Measurements from ENCODE around the gene SORCS2. TPM values are rescaled to one million over a fixed set of nuclear protein-coding genes. Genes with fewer than 3 reads are reported as not detected.

SORCS2 gene
- polyA plus RNA-seq, 1 of the 3 experiments (the other 2 are of a cell fraction) = 1.6 TPM

- no peak overlapping the region for H3K4me2 ChIP-seq
- H3K4me1 ChIP-seq (ENCODE audit: control insufficient read depth in 1 of 2, insufficient read depth in 2 of 2, low read depth in 1 of 2, low read length in 1 of 2) = peaks cover 4 to 14% of the 10 kb centered on the region in 2 experiments; a peak in 3 of 4 replicates
- no peak overlapping the region for H3K9ac ChIP-seq
- H3K27ac ChIP-seq (ENCODE audit: low read depth in 2 of 2, low read length in 1 of 2) = no peak overlapping the region
- DNase-seq = no peak
- 90% methylated on average over 12 of the region's 12 CpGs for WGBS (ENCODE audit: low lambda C conversion rate)
- peaks cover 11% of the 10 kb centered on the region for H3F3A ChIP-seq (replicated peaks; ENCODE audit: insufficient read depth)
- no peak for TF ChIP-seq POLR2AphosphoS5 (IDR thresholded peaks at IDR 0.05; ENCODE audit: low read depth, low read length)
- TF ChIP-seq FOXJ3 (CRISPR knock-in tag; IDR thresholded peaks at IDR 0.05) = no peak
- TF ChIP-seq RAD21 (IDR thresholded peaks at IDR 0.05; ENCODE audit: low read length) = no peak
- no peak for TF ChIP-seq RCOR1 (IDR thresholded peaks at IDR 0.05; ENCODE audit: low read length)
- H3K79me2 ChIP-seq (ENCODE audit: insufficient read depth) = no peaks in the 10 kb centered on the region
- no peaks in the 10 kb centered on the region for H3K9me2 ChIP-seq
- no peaks in the 10 kb centered on the region for H3K9me3 ChIP-seq
- ChIA-PET CTCF (no interaction called here), POLR2A (no interaction called here)
- H3K27me3 ChIP-seq (ENCODE audit: insufficient read depth) = no peaks in the 10 kb centered on the region
- H4K20me1 ChIP-seq (ENCODE audit: insufficient read depth) = no peaks in the 10 kb centered on the region
- H3K36me3 ChIP-seq (replicated peaks in 1 of 2; ENCODE audit: control insufficient read depth in 1 of 2, insufficient read depth in 2 of 2, low read length in 1 of 2) = no peaks in the 10 kb centered on the region
- H2AFZ ChIP-seq (ENCODE audit: low read depth) = no peak overlapping the region
- no peak overlapping the region for H3K4me3 ChIP-seq (ENCODE audit: low read depth in 2 of 2, low read length in 1 of 2)
Observed at GRCh38 chr4:7636240-7636508, 443.8 kb downstream of the SORCS2 start.

DNA sequence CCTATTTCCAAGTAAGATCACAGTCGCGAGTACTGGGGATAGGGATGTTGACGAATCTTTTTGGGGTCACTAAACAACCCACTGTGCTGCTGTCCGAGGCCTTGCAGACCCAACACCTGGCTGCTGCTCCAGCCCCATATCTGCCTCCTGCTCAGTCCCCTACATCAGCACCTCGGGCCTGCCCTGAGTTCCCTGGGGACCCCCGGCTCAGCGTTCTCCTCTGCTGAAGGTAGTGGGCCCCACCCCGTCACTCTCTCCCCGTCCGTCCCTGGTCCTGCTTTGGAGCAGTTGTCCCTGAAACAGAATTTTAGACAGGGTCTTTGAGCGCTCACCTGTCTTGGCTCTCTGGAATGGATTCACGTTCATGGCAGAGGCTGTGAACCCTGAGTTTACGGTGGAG lies 444.8 kb downstream of the SORCS2 start:
- H2AFZ ChIP-seq (ENCODE audit: low read depth) = no peak overlapping the region
- CTCF ChIA-PET = no interaction called here
- H3K4me1 ChIP-seq (ENCODE audit: control insufficient read depth in 1 of 2, insufficient read depth in 2 of 2, low read depth in 1 of 2, low read length in 1 of 2) = peaks cover 0 to 6% of the 10 kb centered on the region in 2 experiments; a peak in 1 of 4 replicates
- H3K27ac ChIP-seq (ENCODE audit: low read depth in 2 of 2, low read length in 1 of 2) = no peak overlapping the region
- TF ChIP-seq IRF3 (IDR thresholded peaks at IDR 0.05; ENCODE audit: low read depth, low read length) (no peak), FOXJ3 (CRISPR knock-in tag; IDR thresholded peaks at IDR 0.05) (no peak), CHD2 (IDR thresholded peaks at IDR 0.05; ENCODE audit: low read length, partially characterized antibody) (no peak), POLR2AphosphoS5 (IDR thresholded peaks at IDR 0.05; ENCODE audit: low read depth, low read length) (no peak), GABPA (IDR thresholded peaks at IDR 0.05; ENCODE audit: low read depth) (no peak), EZH2phosphoT487 (IDR thresholded peaks at IDR 0.05; ENCODE audit: borderline replicate concordance, low read depth) (no peak), TEAD4 (IDR thresholded peaks at IDR 0.05; ENCODE audit: borderline replicate concordance, insufficient read depth) (no peak), SMC3 (IDR thresholded peaks at IDR 0.05; ENCODE audit: low read depth, low read length) (no peak), NRF1 (IDR thresholded peaks at IDR 0.05; ENCODE audit: low read depth, low read length) (no peak), JUND (IDR thresholded peaks at IDR 0.05) (no peak), RCOR1 (IDR thresholded peaks at IDR 0.05; ENCODE audit: low read length) (no peak), RFX5 (IDR thresholded peaks at IDR 0.05; ENCODE audit: low read length) (no peak)
- no peak overlapping the region for H3K9ac ChIP-seq
- H3K9me2 ChIP-seq = no peaks in the 10 kb centered on the region
- DNase-seq = no peak
- H3K4me3 ChIP-seq (ENCODE audit: low read depth in 2 of 2, low read length in 1 of 2) = no peak overlapping the region
- no peaks in the 10 kb centered on the region for H3K9me3 ChIP-seq
- no peaks in the 10 kb centered on the region for H3K36me3 ChIP-seq (replicated peaks in 1 of 2; ENCODE audit: control insufficient read depth in 1 of 2, insufficient read depth in 2 of 2, low read length in 1 of 2)
- no peak overlapping the region for H3K4me2 ChIP-seq
- no peaks in the 10 kb centered on the region for H3K27me3 ChIP-seq (ENCODE audit: insufficient read depth)
- WGBS (ENCODE audit: low lambda C conversion rate) = 97% methylated on average over 9 of the region's 13 CpGs
- no peaks in the 10 kb centered on the region for H3K79me2 ChIP-seq (ENCODE audit: insufficient read depth)
- peaks cover 3% of the 10 kb centered on the region for H3F3A ChIP-seq (replicated peaks; ENCODE audit: insufficient read depth)
- POLR2A ChIA-PET = no interaction called here
- H4K20me1 ChIP-seq (ENCODE audit: insufficient read depth) = no peaks in the 10 kb centered on the region

GRCh38 chr4:7637971-7638370 lies 445.6 kb downstream of the SORCS2 start:
- DNase-seq = no peak
- 100% methylated on average over 1 of the region's 11 CpGs for WGBS (ENCODE audit: low lambda C conversion rate)
- ChIA-PET CTCF (no interaction called here), POLR2A (no interaction called here)
- Histone ChIP-seq H3K9me2 (no peaks in the 10 kb centered on the region), H3K4me1 (ENCODE audit: control insufficient read depth in 1 of 2, insufficient read depth in 2 of 2, low read depth in 1 of 2, low read length in 1 of 2) (no peaks in the 10 kb centered on the region), H3K27me3 (ENCODE audit: insufficient read depth) (no peaks in the 10 kb centered on the region), H2AFZ (ENCODE audit: low read depth) (no peak overlapping the region), H3K9ac (no peak overlapping the region), H3K36me3 (replicated peaks in 1 of 2; ENCODE audit: control insufficient read depth in 1 of 2, insufficient read depth in 2 of 2, low read length in 1 of 2) (no peaks in the 10 kb centered on the region), H3K4me3 (ENCODE audit: low read depth in 2 of 2, low read length in 1 of 2) (no peak overlapping the region), H3F3A (replicated peaks; ENCODE audit: insufficient read depth) (no peaks in the 10 kb centered on the region), H4K20me1 (ENCODE audit: insufficient read depth) (no peaks in the 10 kb centered on the region), H3K79me2 (ENCODE audit: insufficient read depth) (no peaks in the 10 kb centered on the region), H3K9me3 (no peaks in the 10 kb centered on the region), H3K4me2 (no peak overlapping the region), H3K27ac (ENCODE audit: low read depth in 2 of 2, low read length in 1 of 2) (no peak overlapping the region)
- no peak for TF ChIP-seq SMC3 (IDR thresholded peaks at IDR 0.05; ENCODE audit: low read depth, low read length)
- TF ChIP-seq ELF1 (IDR thresholded peaks at IDR 0.05) = no peak
- TF ChIP-seq GATA2 (CRISPR knock-in tag; IDR thresholded peaks at IDR 0.05) = no peak
- no peak for TF ChIP-seq NFIC (IDR thresholded peaks at IDR 0.05; ENCODE audit: borderline replicate concordance)
- TF ChIP-seq, protein P1, sequence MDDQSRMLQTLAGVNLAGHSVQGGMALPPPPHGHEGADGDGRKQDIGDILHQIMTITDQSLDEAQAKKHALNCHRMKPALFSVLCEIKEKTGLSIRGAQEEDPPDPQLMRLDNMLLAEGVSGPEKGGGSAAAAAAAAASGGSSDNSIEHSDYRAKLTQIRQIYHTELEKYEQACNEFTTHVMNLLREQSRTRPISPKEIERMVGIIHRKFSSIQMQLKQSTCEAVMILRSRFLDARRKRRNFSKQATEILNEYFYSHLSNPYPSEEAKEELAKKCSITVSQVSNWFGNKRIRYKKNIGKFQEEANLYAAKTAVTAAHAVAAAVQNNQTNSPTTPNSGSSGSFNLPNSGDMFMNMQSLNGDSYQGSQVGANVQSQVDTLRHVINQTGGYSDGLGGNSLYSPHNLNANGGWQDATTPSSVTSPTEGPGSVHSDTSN (IDR thresholded peaks at IDR 0.05) = no peak
- TF ChIP-seq FOXJ3 (CRISPR knock-in tag; IDR thresholded peaks at IDR 0.05) = no peak
- no peak for TF ChIP-seq EP300 (IDR thresholded peaks at IDR 0.05; ENCODE audit: borderline replicate concordance in 1 of 2, low read depth in 1 of 2, low read length in 1 of 2)
- TF ChIP-seq RAD21 (IDR thresholded peaks at IDR 0.05; ENCODE audit: low read length) = no peak
- no peak for TF ChIP-seq SIN3A (IDR thresholded peaks at IDR 0.05; ENCODE audit: borderline replicate concordance, low read depth, low read length)
- TF ChIP-seq YY1 (IDR thresholded peaks at IDR 0.05; ENCODE audit: low read depth) = no peak
- TF ChIP-seq RFX5 (IDR thresholded peaks at IDR 0.05; ENCODE audit: low read length) = no peak
- no peak for TF ChIP-seq MEF2A (IDR thresholded peaks at IDR 0.05; ENCODE audit: borderline replicate concordance, low read depth)
- TF ChIP-seq USF1 (IDR thresholded peaks at IDR 0.05; ENCODE audit: borderline replicate concordance, low read depth) = no peak
- TF ChIP-seq NRF1 (IDR thresholded peaks at IDR 0.05; ENCODE audit: low read depth, low read length) = no peak

Data from SK-N-SH (cell line).